GM21619 (cell line): ENCODE measurements around the gene KIF20A.
"Not testable (repeated sequence)": the region's sequence is repeated elsewhere in the genome, so short reads cannot be mapped to it uniquely, and the experiment has no call there.

Experiments used
- ATAC-seq: cut with Tn5 transposase; IDR thresholded peaks from one replicate; pipeline ENCODE4 v1.9.1; 2021; ENCODE audit not compliant: unreplicated experiment

KIF20A gene

GRCh38 chr5:138178516-138179276, at the start of gene KIF20A, which contains the start of gene BRD8:
Gene KIF20A, plus strand, starts transcription at chr5:138179112. Its CDS starts 569 bp downstream, at chr5:138179681.
Gene BRD8, minus strand, starts transcription at chr5:138178630. Its CDS starts 16 bp downstream, at chr5:138178614.
- peak; percentile 86 for ATAC-seq

DNA sequence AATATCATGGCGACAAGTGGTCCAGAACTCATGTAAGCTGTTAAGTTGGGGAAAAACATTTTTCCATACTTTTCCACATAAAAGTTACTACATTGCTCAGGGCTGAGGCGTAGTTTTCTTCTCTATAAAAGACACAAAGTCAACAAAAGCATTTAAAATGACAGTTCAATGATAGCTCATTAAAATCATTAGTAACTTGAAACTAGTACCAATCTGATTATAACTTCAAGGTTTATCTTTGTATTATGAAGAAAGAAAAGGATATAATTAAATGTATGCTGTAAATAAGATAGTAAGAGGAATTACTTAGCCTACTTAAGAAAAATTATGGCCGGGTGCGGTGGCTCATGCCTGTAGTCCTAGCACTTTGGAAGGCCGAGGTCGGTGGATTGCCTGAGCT, 49.6 kb upstream of the KIF20A start:
- ATAC-seq = no peak

DNA sequence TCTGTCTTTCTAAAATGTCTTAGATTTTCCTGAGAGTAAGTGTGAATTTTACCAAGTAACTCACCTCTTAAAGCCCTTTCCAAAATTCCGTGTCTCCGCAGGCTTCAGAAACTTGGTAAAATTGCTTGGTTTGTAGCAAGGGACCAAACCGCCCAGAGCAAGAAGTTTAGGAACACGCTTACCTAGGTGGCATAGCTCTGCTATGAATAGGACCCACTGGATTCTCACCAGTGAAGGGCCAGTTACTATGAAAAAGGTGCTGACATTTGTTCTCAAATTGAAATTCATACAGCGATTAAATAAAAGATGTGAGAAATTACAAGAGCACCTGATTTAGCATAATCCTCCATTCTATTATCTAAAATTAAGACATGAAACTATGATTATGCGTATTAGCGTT, 46.4 kb upstream of the KIF20A start:
- ATAC-seq = no peak

- no peak for ATAC-seq
Measured at GRCh38 chr5:138138949-138139780, 39.7 kb upstream of the KIF20A start, which contains the start of gene NME5. Gene NME5, minus strand, starts transcription at chr5:138139428. Its CDS starts 648 bp downstream, at chr5:138138780.

GRCh38 chr5:138139781-138140090, 39.2 kb upstream of the KIF20A start:
- ATAC-seq = no peak

- ATAC-seq = no peak
Measured at GRCh38 chr5:138140268-138140667, 38.6 kb upstream of the KIF20A start.

DNA sequence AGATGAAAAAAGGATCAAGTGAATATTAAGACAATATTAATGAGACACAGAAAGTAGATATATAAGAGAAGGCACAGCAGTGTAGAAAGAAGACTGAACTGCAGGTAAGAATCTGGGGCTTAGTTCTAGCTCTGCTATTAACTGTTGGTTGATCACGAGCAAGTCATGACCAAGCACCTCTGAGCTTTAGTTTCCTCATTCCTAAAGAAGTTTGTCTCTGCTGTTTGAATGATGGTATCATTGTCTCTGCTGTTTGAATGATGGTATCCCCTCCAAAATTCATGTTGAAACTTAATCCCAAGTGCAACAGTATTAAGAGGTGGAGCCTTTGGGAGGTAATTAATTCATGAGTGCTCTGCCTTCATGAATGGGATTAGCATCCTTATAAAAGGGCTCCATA, 37.2 kb upstream of the KIF20A start:
- no peak for ATAC-seq

- not testable (repeated sequence) for ATAC-seq
Measured at GRCh38 chr5:138143578-138143977, 35.3 kb upstream of the KIF20A start.

GRCh38 chr5:138148811-138149210, 30.1 kb upstream of the KIF20A start:
- ATAC-seq = no peak

DNA sequence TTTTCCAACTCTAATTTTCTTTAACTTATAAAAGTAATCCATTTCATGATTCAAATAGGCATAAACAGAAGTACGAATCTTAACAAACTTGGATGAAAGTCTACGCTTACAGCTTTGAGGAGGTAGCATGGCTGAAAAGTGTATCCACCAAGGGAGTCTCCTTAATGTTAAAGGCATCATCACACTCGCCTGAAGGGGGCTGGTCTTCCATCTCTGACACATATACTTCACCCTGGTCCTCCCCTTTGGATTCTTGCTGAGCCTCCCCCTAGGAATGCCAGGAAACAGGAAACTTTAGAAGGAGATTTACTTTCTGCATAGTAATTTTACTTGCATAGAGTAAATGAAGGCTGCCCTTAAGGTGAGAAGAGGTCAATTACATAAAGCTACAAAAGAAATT, 29.4 kb upstream of the KIF20A start:
- no peak for ATAC-seq

DNA sequence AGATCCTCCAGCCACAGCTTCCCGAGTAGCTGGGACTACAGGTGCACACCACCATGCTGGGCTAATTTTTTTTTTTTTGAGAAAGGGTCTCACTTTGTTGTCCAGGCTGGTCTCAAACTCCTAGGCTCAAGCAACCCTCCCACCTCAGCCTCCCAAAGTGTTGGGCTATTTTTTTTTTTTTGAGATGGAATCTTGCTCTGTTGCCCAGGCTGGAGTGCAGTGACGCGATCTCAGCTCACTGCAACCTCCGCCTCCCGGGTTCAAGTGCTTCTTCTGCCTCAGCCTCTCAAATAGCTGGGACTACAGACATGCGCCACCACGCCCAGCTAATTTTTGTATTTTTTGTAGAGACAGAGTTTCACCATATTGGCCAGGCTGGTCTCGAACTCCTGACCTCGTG, 22.9 kb upstream of the KIF20A start:
- ATAC-seq = not testable (repeated sequence)

- ATAC-seq = no peak
Measured at GRCh38 chr5:138157626-138158025, 21.3 kb upstream of the KIF20A start.

DNA sequence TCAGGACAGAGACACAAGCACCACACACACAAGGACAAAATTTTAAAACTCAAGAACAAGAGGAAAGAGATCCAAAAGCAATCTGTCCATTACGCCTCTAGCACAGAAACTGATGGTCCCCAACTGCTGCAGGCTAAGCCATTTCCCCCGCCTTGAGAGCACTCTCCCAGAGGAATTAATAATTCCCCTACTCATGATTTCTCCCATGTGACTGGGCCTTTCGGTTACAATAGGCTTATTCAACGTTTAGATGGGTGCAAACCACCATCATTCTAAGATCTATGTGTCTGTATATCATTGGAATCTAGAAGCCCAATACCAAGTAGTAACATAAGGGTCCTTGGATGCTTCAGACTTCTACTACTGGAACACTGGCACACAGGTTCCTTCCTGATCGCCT, 19.2 kb upstream of the KIF20A start:
- ATAC-seq = no peak

DNA sequence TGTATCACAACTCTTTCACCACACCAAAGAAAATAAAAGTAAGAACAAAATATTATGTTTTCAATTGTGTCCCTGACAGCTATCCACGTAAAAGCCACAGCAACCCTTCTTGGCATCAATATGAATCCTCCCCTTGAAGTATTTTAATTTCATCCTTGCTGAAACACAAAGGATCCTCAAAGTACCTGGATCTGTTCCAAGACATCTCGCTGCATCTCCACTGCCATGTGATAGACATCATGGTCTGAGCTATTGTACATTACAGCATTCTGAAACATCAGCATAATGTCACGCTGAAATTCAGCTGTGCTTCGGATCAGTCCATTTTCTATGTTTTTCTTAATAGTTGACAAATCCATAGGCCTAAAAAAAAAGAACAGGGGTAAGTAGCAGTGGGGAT, 18.2 kb upstream of the KIF20A start:
- ATAC-seq = no peak

DNA sequence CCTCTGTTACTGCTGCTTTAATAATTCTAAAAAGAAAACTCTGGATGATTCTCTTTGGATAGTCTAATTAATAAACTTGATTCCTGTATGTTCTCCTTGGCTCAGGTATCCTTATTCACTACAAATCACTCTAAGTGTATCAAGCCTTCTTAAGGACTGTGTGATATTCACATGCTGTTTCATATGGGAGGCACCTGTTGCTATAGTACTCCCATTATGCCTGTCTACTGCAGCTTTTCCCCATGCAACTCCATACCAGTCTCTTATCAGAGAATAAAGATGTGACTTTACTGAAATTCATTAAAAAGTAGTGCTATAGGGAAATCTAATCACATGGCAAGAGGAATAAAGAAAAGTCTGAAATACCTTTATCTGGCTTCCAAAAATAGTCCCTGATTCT, 15.2 kb upstream of the KIF20A start:
- ATAC-seq = no peak

- no peak for ATAC-seq
Measured at GRCh38 chr5:138169124-138169523, 9.8 kb upstream of the KIF20A start.

- ATAC-seq = no peak
Measured at GRCh38 chr5:138170299-138170698, 8.6 kb upstream of the KIF20A start.

- no peak for ATAC-seq
Measured at GRCh38 chr5:138177941-138178515, 884 bp upstream of the KIF20A start.

- ATAC-seq = no peak
Measured at GRCh38 chr5:138179277-138179857, 455 bp downstream of the KIF20A start.

- no peak for ATAC-seq
Measured at GRCh38 chr5:138180183-138180782, 1.4 kb downstream of the KIF20A start.

DNA sequence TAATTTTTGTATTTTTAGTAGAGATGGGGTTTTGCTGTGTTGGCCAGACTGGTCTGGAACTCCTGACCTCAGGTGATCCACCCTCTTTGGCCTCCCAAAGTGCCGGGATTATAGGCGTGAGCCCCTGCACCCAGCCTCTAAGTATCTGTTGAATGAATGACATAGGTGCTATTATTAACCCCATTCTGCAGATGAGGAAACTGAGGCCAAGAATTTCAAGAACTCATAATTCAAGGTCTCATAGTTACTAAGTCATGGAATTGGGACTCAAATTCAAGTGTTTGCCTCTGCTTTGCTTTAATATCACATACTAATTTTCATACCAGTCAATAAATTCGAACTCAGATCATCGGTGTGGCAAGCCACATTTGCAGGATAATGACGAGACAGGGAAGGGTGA, 1.9 kb downstream of the KIF20A start:
- no peak for ATAC-seq
